GM12891 (cell line): ENCODE measurements around the gene CCDC13.

Experiments
- PAX5 ChIP-seq: IDR thresholded peaks from 2 replicates; pipeline ENCODE4 v1.6.1; 2011; ENCODE audit warnings: low read length, moderate library complexity, mild to moderate bottlenecking; ENCODE audit not compliant: insufficient read depth, severe bottlenecking
- POLR2A ChIP-seq: IDR thresholded peaks from 2 replicates; pipeline ENCODE4 v1.6.1; 2011; ENCODE audit warnings: low read depth, low read length, control low read depth
- POLR2AphosphoS5 ChIP-seq: IDR thresholded peaks from 2 replicates; pipeline ENCODE4 v1.6.1; 2011; ENCODE audit warnings: low read depth, low read length, control low read depth
- POU2F2 ChIP-seq: IDR thresholded peaks from 2 replicates; pipeline ENCODE4 v1.6.1; 2011; ENCODE audit warnings: low read depth, mild to moderate bottlenecking, control low read depth, low read length, moderate library complexity
- TAF1 ChIP-seq: IDR thresholded peaks from 2 replicates; pipeline ENCODE4 v1.6.1; 2011; ENCODE audit warnings: low read depth, low read length, control low read depth

GRCh38 chr3:42723219-42723618, 49.8 kb downstream of the CCDC13 start:
- TF ChIP-seq POLR2A, result no peak
- no peak for TF ChIP-seq POLR2AphosphoS5
- no peak for TF ChIP-seq POU2F2
- no peak for TF ChIP-seq TAF1
- TF ChIP-seq PAX5, result no peak
